ENCODE measurements around the gene NSUN3.
"Not testable (repeated sequence)": the region's sequence is repeated elsewhere in the genome, so short reads cannot be mapped to it uniquely, and the experiment has no call there.

The NSUN3 gene

GRCh38 chr3:94069194-94069813, 6.4 kb downstream of the NSUN3 start:
- peak; percentile 25 for DNase-seq

- DNase-seq = no peak
Measured at GRCh38 chr3:94070341-94070911, 7.6 kb downstream of the NSUN3 start.

GRCh38 chr3:94071713-94072284, 8.9 kb downstream of the NSUN3 start:
- no peak for DNase-seq

- no peak for DNase-seq
Measured at GRCh38 chr3:94076055-94076454, 13.2 kb downstream of the NSUN3 start.

- DNase-seq = not testable (repeated sequence)
Measured at GRCh38 chr3:94080552-94080951, 17.7 kb downstream of the NSUN3 start.

GRCh38 chr3:94081884-94082283, 19.0 kb downstream of the NSUN3 start:
- DNase-seq = no peak

- DNase-seq = no peak
Measured at GRCh38 chr3:94082391-94082937, 19.6 kb downstream of the NSUN3 start.

GRCh38 chr3:94083261-94083660, 20.4 kb downstream of the NSUN3 start:
- DNase-seq = no peak

GRCh38 chr3:94089126-94089525, 26.3 kb downstream of the NSUN3 start:
- no peak for DNase-seq

- no peak for DNase-seq
Measured at GRCh38 chr3:94092086-94092485, 29.2 kb downstream of the NSUN3 start.

- no peak for DNase-seq
Measured at GRCh38 chr3:94093151-94093550, 30.3 kb downstream of the NSUN3 start.

- no peak for DNase-seq
Measured at GRCh38 chr3:94095111-94095510, 32.2 kb downstream of the NSUN3 start.

- DNase-seq = no peak
Measured at GRCh38 chr3:94098452-94098851, 35.6 kb downstream of the NSUN3 start.

GRCh38 chr3:94099311-94099710, 36.5 kb downstream of the NSUN3 start:
- no peak for DNase-seq

GRCh38 chr3:94101860-94102259, 39.0 kb downstream of the NSUN3 start:
- DNase-seq = no peak

GRCh38 chr3:94106268-94106667, 43.4 kb downstream of the NSUN3 start:
- DNase-seq = no peak

- DNase-seq = not testable (repeated sequence)
Measured at GRCh38 chr3:94110232-94110631, 47.4 kb downstream of the NSUN3 start.

GRCh38 chr3:94110854-94111253, 48.0 kb downstream of the NSUN3 start:
- DNase-seq = no peak

GRCh38 chr3:94114666-94115065, 51.8 kb downstream of the NSUN3 start:
- no peak for DNase-seq

- DNase-seq = peak; percentile 74
Measured at GRCh38 chr3:94115482-94115881, 52.6 kb downstream of the NSUN3 start.

- no peak for DNase-seq
Measured at GRCh38 chr3:94117729-94118128, 54.9 kb downstream of the NSUN3 start.

- no peak for DNase-seq
Measured at GRCh38 chr3:94118390-94118789, 55.5 kb downstream of the NSUN3 start.

GRCh38 chr3:94121161-94121560, 58.3 kb downstream of the NSUN3 start:
- DNase-seq = no peak

- no peak for DNase-seq
Measured at GRCh38 chr3:94127115-94127514, 64.3 kb downstream of the NSUN3 start.
